H1 (cell line): ENCODE results near the gene AMPD3. TPM values are rescaled to one million over a fixed set of nuclear protein-coding genes. Genes with fewer than 3 reads are reported as not detected.

Source experiments
- CTCF ChIA-PET: fragments of 300-600 bp; sonication (Branson Sonifier 250); formaldehyde crosslinking; loops from one replicate; lab custom pipeline; 2021; ENCODE audit not compliant: partially characterized antibody; lab: Charles Lee
- POLR2A ChIA-PET: fragments of 300-600 bp; sonication (Branson Sonifier 250); formaldehyde crosslinking; loops from one replicate; lab custom pipeline; 2021; ENCODE audit warnings: inconsistent platforms; ENCODE audit not compliant: partially characterized antibody; lab: Charles Lee
- DNase-seq, 2 experiments: peaks; one replicate each; pipeline versions ENCODE4 v3.0.0 to v3.0.0-alpha.2; 2010 to 2022; ENCODE audit warnings: low spot score in 2 of 2, low read depth in 1 of 2, mixed read lengths in 1 of 2
- FAIRE-seq: peaks from 2 replicates; lab custom pipeline; 2011; peaks lifted over from hg19 to GRCh38; lab: Jason Lieb, UNC
- H2AFZ ChIP-seq: 2 replicates; pipeline ENCODE4 v1.8.1; 2012; ENCODE audit warnings: low read length, inconsistent platforms
- H2AK5ac ChIP-seq: 2 replicates; pipeline ENCODE4 v1.6.1; 2013; ENCODE audit warnings: low read depth, low read length
- H2BK120ac ChIP-seq: replicated peaks from 2 replicates; pipeline ENCODE3; 2013; ENCODE audit warnings: low read depth, low read length, inconsistent platforms
- H2BK12ac ChIP-seq: 2 replicates; pipeline ENCODE4 v1.6.1; 2013; ENCODE audit warnings: low read depth, low read length
- H2BK15ac ChIP-seq: 2 replicates; pipeline ENCODE4 v1.6.1; 2013; ENCODE audit warnings: low read length
- H2BK20ac ChIP-seq: 2 replicates; pipeline ENCODE4 v1.6.1; 2013; ENCODE audit warnings: low read length
- H2BK5ac ChIP-seq: 2 replicates; pipeline ENCODE4 v1.6.1; 2013; ENCODE audit warnings: low read depth, low read length
- H3K14ac ChIP-seq: 2 replicates; pipeline ENCODE4 v1.6.1; 2013; ENCODE audit warnings: inconsistent platforms; ENCODE audit not compliant: insufficient read length
- H3K18ac ChIP-seq: 2 replicates; pipeline ENCODE4 v1.6.1; 2013; ENCODE audit warnings: low read length; ENCODE audit errors: extremely low read depth
- H3K23ac ChIP-seq: 2 replicates; pipeline ENCODE4 v1.6.1; 2013; ENCODE audit warnings: inconsistent platforms; ENCODE audit not compliant: insufficient read length
- H3K23me2 ChIP-seq: 2 replicates; pipeline ENCODE4 v1.6.1; 2013; ENCODE audit warnings: low read depth, low read length
- H3K27ac ChIP-seq: 2 replicates; pipeline ENCODE4 v1.6.1; 2011; ENCODE audit warnings: low read depth, low read length, inconsistent platforms
- H3K27me3 ChIP-seq, 4 experiments: replicated peaks in 1 of 4; 1 replicate in 1 of 4; 2 replicates in 3 of 4; pipeline versions ENCODE4 v1.6.1 to v1.8.1; 2011 to 2013; ENCODE audit warnings: low read length in 3 of 4, mild to moderate bottlenecking in 3 of 4, inconsistent platforms in 2 of 4, mixed read lengths in 2 of 4, moderate library complexity in 1 of 4; ENCODE audit not compliant: control insufficient read depth in 3 of 4, insufficient read depth in 3 of 4; ENCODE audit errors: extremely low read depth in 1 of 4
- H3K36me3 ChIP-seq, 4 experiments: 2 replicates each; pipeline versions ENCODE4 v1.6.1 to v1.8.1; 2011 to 2013; ENCODE audit warnings: mild to moderate bottlenecking in 4 of 4, low read length in 3 of 4, moderate library complexity in 2 of 4, control low read depth in 1 of 4, inconsistent platforms in 1 of 4; ENCODE audit not compliant: insufficient read depth in 4 of 4, control insufficient read depth in 2 of 4
- H3K4ac ChIP-seq: replicated peaks from 2 replicates; pipeline ENCODE3; 2013; ENCODE audit warnings: low read length, low read depth, mixed read lengths, inconsistent platforms; ENCODE audit not compliant: insufficient read length
- H3K4me1 ChIP-seq, 4 experiments: replicated peaks in 1 of 4; 1 replicate in 1 of 4; 2 replicates in 3 of 4; pipeline versions ENCODE4 v1.6.1 to v1.8.1; 2011 to 2013; ENCODE audit warnings: low read length in 3 of 4, inconsistent platforms in 2 of 4, mixed read lengths in 1 of 4; ENCODE audit not compliant: insufficient read depth in 4 of 4, control insufficient read depth in 3 of 4
- H3K4me2 ChIP-seq, 2 experiments: 2 replicates each; pipeline versions ENCODE4 v1.6.1 to v1.8.1; 2011 to 2013; ENCODE audit warnings: low read depth in 2 of 2, low read length in 2 of 2, control low read depth in 1 of 2, inconsistent platforms in 1 of 2, mild to moderate bottlenecking in 1 of 2; ENCODE audit not compliant: insufficient read depth in 1 of 2
- H3K4me3 ChIP-seq, 4 experiments: fragments of 200-600, 300-600 bp in 1 of 4; sonication (generic), shearing (Covaris generic), sonication (Bioruptor Twin) in 1 of 4; 2 replicates each; pipeline versions ENCODE4 v1.5.1 to v1.8.1; 2011 to 2016; ENCODE audit warnings: low read length in 4 of 4, low read depth in 3 of 4, control low read depth in 2 of 4, inconsistent platforms in 2 of 4, mild to moderate bottlenecking in 2 of 4, mixed read lengths in 1 of 4, moderate library complexity in 1 of 4; ENCODE audit not compliant: insufficient read depth in 2 of 4; ENCODE audit errors: extremely low read depth in 1 of 4
- H3K56ac ChIP-seq: replicated peaks from 2 replicates; pipeline ENCODE3; 2013; ENCODE audit warnings: low read depth, mild to moderate bottlenecking, mixed read lengths, low read length, inconsistent platforms; ENCODE audit not compliant: insufficient read length
- H3K79me1 ChIP-seq: 2 replicates; pipeline ENCODE4 v1.6.1; 2013; ENCODE audit warnings: low read depth, low read length, control low read depth
- H3K79me2 ChIP-seq, 2 experiments: 2 replicates each; pipeline versions ENCODE4 v1.6.1 to v1.8.1; 2012 to 2013; ENCODE audit warnings: low read length in 2 of 2, mild to moderate bottlenecking in 2 of 2, inconsistent platforms in 1 of 2; ENCODE audit not compliant: insufficient read depth in 2 of 2, control insufficient read depth in 1 of 2
- H3K9ac ChIP-seq, 4 experiments: replicated peaks in 1 of 4; 1 replicate in 1 of 4; 2 replicates in 3 of 4; pipeline versions ENCODE4 v1.6.1 to v1.8.1; 2011 to 2013; ENCODE audit warnings: low read depth in 3 of 4, low read length in 3 of 4, control low read depth in 2 of 4, mild to moderate bottlenecking in 2 of 4, moderate library complexity in 2 of 4, inconsistent platforms in 1 of 4; ENCODE audit errors: extremely low read depth in 1 of 4
- H3K9me3 ChIP-seq, 2 experiments: 2 replicates each; pipeline versions ENCODE4 v1.6.1 to v1.8.1; 2012 to 2013; ENCODE audit warnings: mild to moderate bottlenecking in 2 of 2, moderate library complexity in 2 of 2, control low read depth in 1 of 2, inconsistent platforms in 1 of 2, low read depth in 1 of 2, low read length in 1 of 2, mixed read lengths in 1 of 2; ENCODE audit not compliant: insufficient read depth in 2 of 2
- H4K20me1 ChIP-seq, 2 experiments: replicated peaks in 1 of 2; 2 replicates each; pipeline versions ENCODE3 to v1.8.1; 2011 to 2013; ENCODE audit warnings: inconsistent platforms in 2 of 2, low read length in 2 of 2, mild to moderate bottlenecking in 1 of 2; ENCODE audit not compliant: insufficient read depth in 2 of 2, control insufficient read depth in 1 of 2
- H4K5ac ChIP-seq: 2 replicates; pipeline ENCODE4 v1.6.1; 2013; ENCODE audit warnings: low read length, low read depth, mixed read lengths, inconsistent platforms; ENCODE audit not compliant: insufficient read length
- H4K8ac ChIP-seq: 2 replicates; pipeline ENCODE4 v1.8.0; 2013; ENCODE audit warnings: mild to moderate bottlenecking, moderate library complexity, low read length, inconsistent platforms; ENCODE audit not compliant: insufficient read depth; ENCODE audit errors: extremely low read depth
- H4K91ac ChIP-seq: replicated peaks from 2 replicates; pipeline ENCODE3; 2013; ENCODE audit warnings: low read length, mixed read lengths, inconsistent platforms; ENCODE audit not compliant: insufficient read length
- CBX5 ChIP-seq: fragments of 300-800, 300-1000 bp; sonication (generic); IDR thresholded peaks from 2 replicates; pipeline ENCODE4 v1.7.1; 2016; ENCODE audit warnings: antibody characterized with exemption, low read length, low read depth
- CTBP2 ChIP-seq: IDR thresholded peaks from 2 replicates; pipeline ENCODE4 v1.7.0; 2011; ENCODE audit warnings: borderline replicate concordance, mild to moderate bottlenecking, moderate library complexity, mixed read lengths, low read length; ENCODE audit not compliant: insufficient read depth, insufficient read length
- JUND ChIP-seq: IDR thresholded peaks from 2 replicates; pipeline ENCODE4 v1.6.1; 2011; ENCODE audit warnings: mild to moderate bottlenecking, improper control_type of control experiment, low read length
- POLR2AphosphoS5 ChIP-seq: IDR thresholded peaks from 2 replicates; pipeline ENCODE4 v1.6.1; 2011; ENCODE audit warnings: low read depth, low read length
- RAD21 ChIP-seq, 2 experiments: IDR thresholded peaks in 1 of 2; conservative IDR thresholded peaks in 1 of 2; 2 replicates each; pipeline ENCODE4 v1.6.1; 2011; ENCODE audit warnings: low read depth in 2 of 2, low read length in 2 of 2, improper control_type of control experiment in 1 of 2, inconsistent platforms in 1 of 2, mild to moderate bottlenecking in 1 of 2, moderate library complexity in 1 of 2
- TBP ChIP-seq: IDR thresholded peaks from 2 replicates; pipeline ENCODE4 v1.6.1; 2011; ENCODE audit warnings: low read depth, low read length, improper control_type of control experiment
- WGBS, 2 experiments: shearing (Covaris generic) in 1 of 2; methylation state at CpG; one replicate each; pipeline versions ENCODE4 v1.1.6 to v1.1.7; 2013 to 2015; ENCODE audit warnings: low lambda C conversion rate in 2 of 2, mixed read lengths in 2 of 2, inconsistent platforms in 1 of 2, low coverage in 1 of 2, missing lambda C conversion rate in 1 of 2; ENCODE audit not compliant: insufficient replicate concordance in 2 of 2, insufficient coverage in 1 of 2, insufficient read length in 1 of 2; ENCODE audit errors: extremely low coverage in 1 of 2, missing lambda C conversion rate in 1 of 2; 5-methylcytosine and 5-hydroxymethylcytosine counted together
- polyA plus RNA-seq, 7 experiments: library from polyadenylated mRNA; depleted of rRNA in 3 of 7; stranded (reverse) in 5 of 7; unstranded in 2 of 7; fragments of >200 nt in 5 of 7; fragments of 200-250 nt in 2 of 7; gene quantifications; 1 replicate in 5 of 7; 2 replicates in 1 of 7; 4 replicates in 1 of 7; pipeline versions ENCODE4 v1.2.1 to v1.2.3, GENCODE V29; 2011 to 2013; ENCODE audit warnings: missing spikeins in 2 of 7, mixed read lengths in 2 of 7
- total RNA-seq: library from RNA; stranded (reverse); fragmentation: NEBNext Ultra II Directional; extraction: Animal tissue kit (Norgen Biotek cat#: 25700); gene quantifications from 2 replicates; pipeline ENCODE4 v1.2.1, GENCODE V29; 2021

Gene AMPD3
- total and polyA plus RNA-seq, 2 of the 8 experiments (the other 6 are each of a cell fraction or from before 2014, with no cell fraction given), result 4.0 to 6.3 TPM

DNA sequence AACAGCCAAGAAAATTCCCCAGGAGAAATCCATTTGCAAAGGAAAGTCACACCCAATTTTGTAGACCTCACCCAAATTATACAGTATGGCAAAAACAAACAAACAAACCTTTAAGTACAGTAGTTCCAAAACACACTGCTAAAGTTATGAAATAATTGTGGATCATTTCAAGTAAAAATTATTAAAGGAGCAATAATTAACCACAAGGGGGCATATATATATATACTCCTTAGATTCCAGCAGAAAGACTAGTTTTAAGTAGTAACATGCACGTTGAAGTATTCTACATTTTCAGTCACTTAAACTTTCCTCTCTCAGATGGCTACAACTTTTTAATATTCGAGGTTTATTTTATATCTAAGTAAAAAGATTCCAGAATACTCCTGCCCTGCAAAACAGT is 59.1 kb downstream of the AMPD3 start:
- Histone ChIP-seq H3K79me1 (no peaks in the 10 kb centered on the region), H3K56ac (no peak overlapping the region), H4K20me1 (no peaks in the 10 kb centered on the region), H3K23me2 (no peaks in the 10 kb centered on the region), H3K4me3 (no peak overlapping the region), H3K4me2 (no peak overlapping the region), H3K9ac (no peak overlapping the region), H3K27ac (no peak overlapping the region), H3K14ac (no peak overlapping the region), H4K5ac (no peak overlapping the region), H3K4me1 (peaks cover 2 to 7% (median 6%) of the 10 kb centered on the region in 4 experiments; a peak in 4 of 7 replicates), H3K27me3 (no peaks in the 10 kb centered on the region), H2BK12ac (no peak overlapping the region), H2BK5ac (no peak overlapping the region)
- ChIA-PET POLR2A (no interaction called here), CTCF (interaction anchor here (1.2 to 1.7 kb wide), 6 partner anchors 9 to 104 kb away, joined by 3 to 6 read pairs (median 4); partner anchors contain the start of gene AMPD3)
- no peak for DNase-seq
- TF ChIP-seq TBP (no peak), POLR2AphosphoS5 (no peak), CBX5 (no peak), RAD21 (IDR thresholded peaks at IDR 0.05 in 1 of 2, conservative IDR thresholded peaks at IDR 0.05 in 1 of 2; ENCODE audit: low read depth in 2 of 2, low read length in 2 of 2) (no peak), CTBP2 (no peak), JUND (no peak)
- TF ChIP-seq, all 59 proteins: peak for 0
- Histone ChIP-seq H4K8ac (no peak overlapping the region), H4K91ac (no peak overlapping the region), H3K79me2 (no peaks in the 10 kb centered on the region), H2AK5ac (no peak overlapping the region), H3K36me3 (no peaks in the 10 kb centered on the region), H3K18ac (no peak overlapping the region), H3K9me3 (no peaks in the 10 kb centered on the region), H2BK120ac (no peak overlapping the region), H3K23ac (no peak overlapping the region), H2BK15ac (no peak overlapping the region), H3K4ac (no peak overlapping the region), H2AFZ (no peak overlapping the region), H2BK20ac (no peak overlapping the region)
- FAIRE-seq, result no peak
- 82% methylated on average over 2 of the region's 2 CpGs; no CpG with 5 or more reads in 1 of the 2 experiments for WGBS, 2 experiments
